GM21825 (cell line): ENCODE results near the gene FHIT.

Experiments
- ATAC-seq: cut with Tn5 transposase; IDR thresholded peaks from one replicate; pipeline ENCODE4 v1.9.1; 2021; ENCODE audit warnings: mild to moderate bottlenecking, moderate library complexity; ENCODE audit not compliant: unreplicated experiment

The FHIT gene

GRCh38 chr3:60388731-60389130 is 862.5 kb downstream of the FHIT start:
- no peak for ATAC-seq

GRCh38 chr3:60386306-60386705 is 864.9 kb downstream of the FHIT start:
- no peak for ATAC-seq

GRCh38 chr3:60384341-60384740 is 866.9 kb downstream of the FHIT start:
- ATAC-seq, result no peak

DNA sequence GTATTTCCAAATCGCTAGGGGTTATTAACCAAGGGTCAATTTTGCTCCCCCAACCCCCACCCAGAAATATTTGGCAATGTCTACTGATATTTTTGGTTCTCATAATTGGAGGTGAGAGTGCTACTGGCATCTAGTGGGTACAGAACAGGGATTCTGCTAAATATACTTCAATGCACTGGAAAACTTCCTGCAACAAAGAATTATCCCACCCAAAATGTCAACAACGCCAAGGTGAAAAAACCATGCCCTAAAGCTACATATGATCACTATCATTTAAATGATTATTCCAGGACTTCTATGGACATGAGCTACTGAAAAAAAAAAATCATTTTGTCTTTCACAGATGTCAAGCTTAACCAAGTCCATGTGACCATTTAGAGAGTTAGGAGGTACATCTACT is 867.9 kb downstream of the FHIT start:
- no peak for ATAC-seq

DNA sequence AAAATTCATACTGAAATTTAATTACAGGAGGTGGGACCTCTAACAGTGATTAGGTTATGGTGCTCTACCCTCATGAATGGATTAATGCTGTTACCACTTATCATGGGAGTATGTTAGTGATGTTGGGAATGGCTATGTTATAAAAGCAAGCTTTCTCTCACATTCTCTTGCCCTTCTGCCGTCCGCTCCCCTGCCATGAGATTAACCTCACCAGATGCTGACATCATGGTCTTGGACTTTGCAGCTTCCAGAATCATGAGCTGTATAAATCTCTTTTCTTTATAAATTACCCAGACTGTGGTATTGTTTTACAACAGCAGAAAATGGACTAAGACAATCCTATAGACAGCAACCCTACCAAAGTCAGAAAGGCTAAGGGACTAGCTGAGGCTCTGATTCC is 884.8 kb downstream of the FHIT start:
- ATAC-seq, result no peak

DNA sequence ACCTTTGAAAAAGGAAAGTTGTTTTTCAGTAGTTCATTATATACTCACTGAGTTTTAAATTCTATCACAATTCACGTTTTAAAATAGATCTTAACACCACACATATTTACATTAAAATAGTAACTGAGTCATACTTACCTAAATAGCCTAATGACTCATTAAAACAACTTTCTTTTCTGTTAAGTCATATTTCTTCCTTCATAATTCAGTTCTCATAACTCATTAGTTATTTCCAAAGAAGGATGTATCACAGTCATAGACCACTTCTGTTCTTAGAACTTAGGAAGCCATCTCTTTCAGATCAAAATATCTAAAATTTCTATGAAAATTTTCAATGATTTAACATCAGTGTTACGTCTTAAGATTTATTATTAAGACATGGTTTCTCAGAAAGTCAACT is 885.9 kb downstream of the FHIT start:
- ATAC-seq, result no peak

DNA sequence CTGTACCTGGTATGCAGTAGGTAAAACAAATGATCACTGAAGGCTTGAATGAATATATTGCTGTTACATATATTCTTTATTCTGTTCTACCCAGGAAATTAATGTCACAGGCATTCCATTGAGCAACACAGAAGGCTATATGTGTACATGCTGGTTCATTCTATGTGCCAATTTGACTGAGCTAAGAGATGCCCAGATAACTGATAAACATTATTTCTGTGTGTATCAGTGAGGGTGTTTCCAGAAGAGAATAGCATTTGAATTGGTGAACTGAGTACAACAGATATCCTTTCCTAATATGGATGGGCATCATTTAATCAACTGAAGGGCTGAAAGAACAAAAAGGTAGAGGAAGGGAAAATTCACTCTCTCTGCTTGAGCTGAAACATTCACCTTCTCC is 886.8 kb downstream of the FHIT start:
- ATAC-seq, result no peak

DNA sequence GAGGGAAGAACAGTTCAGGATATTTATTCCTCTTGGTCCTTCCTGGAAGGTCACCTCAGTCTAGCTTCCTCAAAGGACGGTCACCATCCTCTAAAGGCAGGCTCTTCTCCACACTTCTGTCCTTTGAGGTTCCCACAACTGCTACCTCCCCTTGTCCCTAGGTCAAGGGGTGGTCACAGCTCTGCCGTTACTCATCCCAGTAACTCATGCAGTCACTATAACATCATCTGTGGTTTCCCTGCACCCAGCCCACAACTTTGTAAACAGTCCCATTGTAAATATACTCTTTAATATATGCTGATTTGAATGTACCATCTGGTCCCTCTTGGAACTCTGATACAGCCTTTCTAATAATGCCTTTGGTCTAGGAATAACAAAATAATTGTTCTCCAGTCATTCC is 887.4 kb downstream of the FHIT start:
- no peak for ATAC-seq

DNA sequence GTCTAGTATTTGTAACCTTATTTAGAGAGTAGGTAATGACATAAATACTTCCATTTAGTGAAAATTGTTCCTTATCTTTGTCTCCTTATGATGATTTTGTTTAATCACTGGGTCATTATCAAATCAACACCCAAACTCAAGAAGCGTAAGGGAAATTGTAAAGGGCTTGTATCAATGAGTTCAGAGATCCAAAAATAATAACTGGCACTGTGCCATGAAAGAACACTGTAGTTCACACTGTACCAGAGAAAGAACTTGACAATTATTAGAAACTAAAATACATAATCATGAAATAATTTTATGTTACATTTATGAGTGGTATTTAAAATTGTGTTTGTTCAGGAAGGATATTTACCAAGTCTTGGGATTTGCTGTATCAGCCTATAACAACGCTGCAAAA is 895.4 kb downstream of the FHIT start:
- ATAC-seq, result no peak

DNA sequence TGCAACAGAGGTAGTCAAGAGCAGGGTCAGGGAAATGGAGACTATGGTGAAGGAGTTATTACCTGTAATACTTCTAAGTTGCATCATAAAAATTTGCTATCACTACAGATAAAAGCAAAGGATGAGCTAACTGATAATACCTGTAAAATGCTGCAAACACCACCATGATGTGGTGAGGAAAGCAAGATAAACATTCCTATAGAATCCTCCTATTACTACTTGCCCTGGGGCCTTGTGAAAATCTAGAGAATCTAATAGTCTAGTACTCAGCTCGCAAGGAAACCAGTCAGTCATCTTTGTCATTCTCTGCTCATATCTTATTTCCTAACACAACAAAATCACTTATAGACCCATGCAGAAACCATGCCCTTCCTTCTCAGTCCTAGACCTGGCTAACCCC is 899.8 kb downstream of the FHIT start:
- no peak for ATAC-seq

- no peak for ATAC-seq
These were observed 906.9 kb downstream of the FHIT start for GRCh38 chr3:60344340-60344739.

- ATAC-seq, result no peak
These were observed 907.4 kb downstream of the FHIT start for GRCh38 chr3:60343831-60344230.

DNA sequence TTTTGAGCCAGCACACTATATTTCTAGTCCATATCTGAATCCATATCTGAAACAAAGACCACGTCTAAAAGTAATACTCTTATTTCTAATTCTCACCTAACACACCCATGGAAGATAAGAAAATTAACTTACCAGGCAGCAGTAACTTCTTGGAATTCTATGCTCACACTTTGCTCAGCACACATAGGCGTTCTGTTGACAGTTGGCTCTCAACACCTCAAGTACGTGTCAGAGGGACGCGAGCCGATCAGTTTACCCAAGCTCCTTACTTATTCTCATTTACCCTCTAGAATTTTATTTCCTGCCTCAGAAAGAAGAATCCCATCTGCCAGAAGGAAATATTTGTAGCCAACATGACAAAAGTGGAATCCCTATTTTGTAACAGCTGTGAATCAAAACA is 911.9 kb downstream of the FHIT start:
- ATAC-seq, result no peak

- ATAC-seq, result no peak
These were observed 913.8 kb downstream of the FHIT start for GRCh38 chr3:60337421-60337820.

DNA sequence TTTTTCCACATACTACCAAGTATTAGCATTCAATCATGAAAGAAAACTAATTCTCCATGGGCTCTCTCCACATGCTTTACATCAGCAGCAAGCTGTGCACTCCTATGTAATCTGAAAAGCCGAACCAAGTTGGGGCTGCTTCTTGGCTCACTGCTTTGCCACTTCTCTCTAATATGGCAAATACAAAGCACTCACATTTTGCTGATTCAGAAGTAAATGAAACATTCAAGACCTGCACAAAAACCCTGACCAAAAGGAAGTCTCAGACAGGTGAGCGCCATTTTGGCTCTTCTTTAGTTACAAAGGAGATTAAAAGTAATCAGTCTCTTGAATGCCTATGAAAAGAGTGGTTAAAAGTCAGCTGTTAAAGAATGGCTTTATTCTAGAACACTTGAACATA is 915.2 kb downstream of the FHIT start:
- no peak for ATAC-seq

DNA sequence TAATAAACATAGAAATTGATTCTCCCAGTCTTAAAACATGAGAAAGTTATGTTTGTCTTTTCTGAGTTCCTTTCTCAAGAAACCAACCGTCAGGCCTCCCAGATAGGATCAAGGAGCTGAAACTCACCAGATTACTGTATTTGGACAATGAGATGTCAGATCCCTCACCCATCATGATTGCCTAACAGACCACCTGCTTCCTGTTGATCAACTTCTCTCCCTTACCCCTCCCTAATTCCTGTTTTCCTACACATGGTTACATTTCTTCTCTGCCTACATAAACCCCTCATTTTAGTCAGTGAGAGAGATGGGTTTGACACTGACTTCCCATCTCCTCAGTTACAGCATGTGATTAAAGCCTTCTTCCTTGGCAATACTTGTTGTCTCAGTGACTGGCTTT is 917.5 kb downstream of the FHIT start:
- ATAC-seq, result no peak

- ATAC-seq, result no peak
These were observed 921.1 kb downstream of the FHIT start for GRCh38 chr3:60330107-60330506.

- no peak for ATAC-seq
These were observed 925.6 kb downstream of the FHIT start for GRCh38 chr3:60325610-60326170.

- ATAC-seq, result no peak
These were observed 927.6 kb downstream of the FHIT start for GRCh38 chr3:60323651-60324050.

DNA sequence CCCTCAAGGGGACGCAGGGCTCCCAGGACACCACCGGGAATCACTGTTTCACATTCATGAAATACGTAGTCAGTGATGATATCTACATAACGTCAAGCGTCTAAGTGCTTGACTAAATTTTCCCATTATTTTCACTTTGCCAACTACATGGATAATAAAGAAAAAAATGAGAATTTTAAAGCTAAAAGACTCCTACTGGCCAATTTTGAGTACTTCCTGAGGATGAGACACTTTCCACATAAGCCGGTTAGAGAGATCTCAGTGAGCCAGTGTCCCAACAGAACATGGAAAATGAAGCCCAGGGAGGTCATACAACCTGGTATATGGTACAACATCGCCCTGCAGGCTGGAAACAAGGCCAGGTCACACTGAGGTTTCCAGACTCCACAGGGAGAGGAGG is 928.1 kb downstream of the FHIT start:
- no peak for ATAC-seq

- ATAC-seq, result no peak
These were observed 928.9 kb downstream of the FHIT start for GRCh38 chr3:60322298-60322856.

DNA sequence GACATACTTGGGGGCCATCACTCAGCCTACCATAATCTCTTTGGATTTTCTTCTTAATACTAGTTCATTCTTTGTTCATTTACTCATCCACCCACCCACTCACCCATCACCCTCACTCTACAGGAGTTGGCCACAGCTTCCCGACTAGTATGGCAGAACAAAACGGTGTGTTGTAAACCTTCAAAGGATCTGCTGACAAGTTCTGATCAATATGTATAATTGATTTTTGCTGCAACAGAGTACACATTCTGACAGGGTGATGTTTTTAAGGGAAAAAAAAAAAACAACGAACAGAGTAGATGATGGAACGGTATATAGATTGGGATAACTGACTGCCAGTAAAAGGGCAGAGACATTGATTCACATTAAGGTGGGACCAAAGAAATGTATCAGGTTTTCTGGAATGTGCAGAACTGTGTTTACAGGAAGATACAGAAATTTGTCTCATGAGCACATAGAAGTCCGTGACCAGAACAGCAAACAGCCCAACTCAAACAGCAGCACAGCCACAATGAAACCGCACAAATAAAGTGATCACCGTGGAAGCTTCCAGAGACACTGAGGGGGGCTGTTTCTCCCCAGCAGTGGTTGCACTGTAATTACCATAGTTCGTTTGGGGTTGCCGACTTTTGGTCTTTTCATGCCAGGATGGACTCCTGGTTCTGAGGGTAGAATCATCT is 931.9 kb downstream of the FHIT start:
- no peak for ATAC-seq
